ENCODE results near the gene ZPBP2.

ZPBP2 gene

DNA sequence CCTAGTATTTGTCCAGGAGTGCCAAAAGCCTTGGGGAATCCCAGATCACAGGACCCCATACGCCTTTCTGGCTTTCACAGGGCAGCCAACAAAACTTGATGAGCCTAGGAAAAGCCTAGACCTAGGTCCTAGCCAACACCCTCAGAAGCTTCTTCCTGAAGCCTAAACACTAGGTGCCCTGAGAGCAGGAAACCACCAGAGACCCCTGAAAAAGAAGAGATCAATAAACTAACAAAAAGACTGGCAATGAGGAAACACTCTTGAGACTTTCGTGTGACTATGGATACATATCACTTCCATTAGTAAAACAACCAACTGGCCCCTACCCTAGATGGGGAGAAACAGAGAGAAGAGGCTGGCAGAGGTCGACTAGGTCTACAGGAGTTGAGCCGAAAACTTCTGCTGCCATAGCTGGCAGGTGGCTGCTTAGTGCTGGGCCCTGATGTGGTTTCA is 58.2 kb downstream of the ZPBP2 start:
- no peak overlapping the region; the same call in 1 of the 2 replicates for H3K27ac ChIP-seq (ENCODE audit: extremely low read depth, low read depth, low read length)
- peaks cover 14 to 31% of the 10 kb centered on the region in 2 experiments; a peak in 2 of 3 replicates for H3K36me3 ChIP-seq (ENCODE audit: control insufficient read depth in 2 of 2, insufficient read depth in 1 of 2, low read length in 2 of 2)
- POLR2A ChIA-PET = interaction anchor here (0.6 to 2.2 kb wide), 6 partner anchors 28 to 226 kb away, joined by 3 to 14 read pairs (median 4); partner anchors contain the start of genes ERBB2 and PSMD3
- no peaks in the 10 kb centered on the region for H3K9me3 ChIP-seq (ENCODE audit: control insufficient read depth, insufficient read depth, low read depth, low read length)
- H3K4me1 ChIP-seq (ENCODE audit: control insufficient read depth, insufficient read depth, low read length) = peaks cover 18% of the 10 kb centered on the region
- CTCF ChIA-PET = interaction anchor here (0.6 to 1.6 kb wide), 6 partner anchors 11 to 867 kb away, joined by 3 to 8 read pairs (median 5); no protein-coding TSS in a partner anchor
- TF ChIP-seq ZBTB17 (tag by site-specific recombination; IDR thresholded peaks at IDR 0.05) (no peak), EGR2 (tag by site-specific recombination; IDR thresholded peaks at IDR 0.05; ENCODE audit: low read depth) (no peak), ZNF830 (tag by site-specific recombination; IDR thresholded peaks at IDR 0.05; ENCODE audit: low read depth) (no peak), ZNF335 (tag by site-specific recombination; conservative IDR thresholded peaks at IDR 0.05) (peak; percentile 64)
- H3K4me3 ChIP-seq (ENCODE audit: low read depth, low read length) = peak overlapping the region; percentile 92

DNA sequence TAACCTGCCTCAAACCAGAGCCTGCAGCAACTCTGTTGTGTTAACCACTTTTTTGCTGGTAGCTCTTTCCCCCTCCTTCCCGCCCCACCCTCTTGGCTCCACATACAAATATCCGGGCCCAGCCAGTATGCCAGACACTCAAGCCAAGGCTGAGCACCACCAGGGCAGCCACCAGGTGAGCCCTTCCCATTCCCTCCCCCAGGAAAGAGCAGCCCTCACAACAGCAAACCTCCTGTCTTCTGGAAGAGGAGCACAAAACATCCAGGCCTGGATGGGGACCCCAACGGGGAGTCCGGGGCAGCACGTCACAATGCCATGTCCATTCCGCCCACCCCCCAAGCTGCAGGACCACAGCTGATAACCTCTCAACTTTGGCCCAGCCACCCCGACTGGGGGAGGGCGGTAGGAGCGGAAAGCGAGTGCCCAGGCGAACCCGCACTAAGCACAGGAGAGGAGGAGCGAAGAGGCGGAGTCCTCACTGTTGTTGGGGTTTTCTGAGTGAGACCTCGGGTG is 58.6 kb downstream of the ZPBP2 start:
- Histone ChIP-seq H3K27ac (ENCODE audit: extremely low read depth, low read depth, low read length) (peak overlapping the region; percentile 84; the same call in 1 of the 2 replicates), H3K36me3 (ENCODE audit: control insufficient read depth in 2 of 2, insufficient read depth in 1 of 2, low read length in 2 of 2) (peaks cover 12 to 27% of the 10 kb centered on the region in 2 experiments; a peak in 2 of 3 replicates), H3K4me3 (ENCODE audit: low read depth, low read length) (peak overlapping the region; percentile 92), H3K4me1 (ENCODE audit: control insufficient read depth, insufficient read depth, low read length) (peaks cover 18% of the 10 kb centered on the region), H3K9me3 (ENCODE audit: control insufficient read depth, insufficient read depth, low read depth, low read length) (no peaks in the 10 kb centered on the region)
- ChIA-PET POLR2A (interaction anchor here (0.6 to 2.2 kb wide), 9 partner anchors 8 to 227 kb away, joined by 3 to 14 read pairs (median 4); partner anchors contain the start of genes ERBB2, GSDMB and PSMD3), CTCF (interaction anchor here (0.6 to 1.6 kb wide), 4 partner anchors 11 to 868 kb away, joined by 3 to 8 read pairs (median 5); no protein-coding TSS in a partner anchor)
- TF ChIP-seq BCL11B (tag by site-specific recombination; IDR thresholded peaks at IDR 0.05; ENCODE audit: low read depth) = 0 out of 2 replicates have a peak, but pooled peaks have one; percentile 31
- peak; percentile 40; the same call in 1 of the 2 replicates for TF ChIP-seq SP2 (tag by site-specific recombination; IDR thresholded peaks at IDR 0.05)
- TF ChIP-seq HOXC10 (CRISPR knock-in tag; IDR thresholded peaks at IDR 0.05) = no peak
- no peak for TF ChIP-seq ZNF654 (tag by site-specific recombination; IDR thresholded peaks at IDR 0.05; ENCODE audit: low read depth)
- TF ChIP-seq ZNF548 (tag by site-specific recombination; IDR thresholded peaks at IDR 0.05) = peak; percentile 94
- TF ChIP-seq ZFP41 (tag by site-specific recombination; IDR thresholded peaks at IDR 0.05; ENCODE audit: borderline replicate concordance) = no peak
- TF ChIP-seq, protein P1, sequence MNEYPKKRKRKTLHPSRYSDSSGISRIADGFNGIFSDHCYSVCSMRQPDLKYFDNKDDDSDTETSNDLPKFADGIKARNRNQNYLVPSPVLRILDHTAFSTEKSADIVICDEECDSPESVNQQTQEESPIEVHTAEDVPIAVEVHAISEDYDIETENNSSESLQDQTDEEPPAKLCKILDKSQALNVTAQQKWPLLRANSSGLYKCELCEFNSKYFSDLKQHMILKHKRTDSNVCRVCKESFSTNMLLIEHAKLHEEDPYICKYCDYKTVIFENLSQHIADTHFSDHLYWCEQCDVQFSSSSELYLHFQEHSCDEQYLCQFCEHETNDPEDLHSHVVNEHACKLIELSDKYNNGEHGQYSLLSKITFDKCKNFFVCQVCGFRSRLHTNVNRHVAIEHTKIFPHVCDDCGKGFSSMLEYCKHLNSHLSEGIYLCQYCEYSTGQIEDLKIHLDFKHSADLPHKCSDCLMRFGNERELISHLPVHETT (tag by site-specific recombination; IDR thresholded peaks at IDR 0.05) = no peak
- TF ChIP-seq, protein P2, sequence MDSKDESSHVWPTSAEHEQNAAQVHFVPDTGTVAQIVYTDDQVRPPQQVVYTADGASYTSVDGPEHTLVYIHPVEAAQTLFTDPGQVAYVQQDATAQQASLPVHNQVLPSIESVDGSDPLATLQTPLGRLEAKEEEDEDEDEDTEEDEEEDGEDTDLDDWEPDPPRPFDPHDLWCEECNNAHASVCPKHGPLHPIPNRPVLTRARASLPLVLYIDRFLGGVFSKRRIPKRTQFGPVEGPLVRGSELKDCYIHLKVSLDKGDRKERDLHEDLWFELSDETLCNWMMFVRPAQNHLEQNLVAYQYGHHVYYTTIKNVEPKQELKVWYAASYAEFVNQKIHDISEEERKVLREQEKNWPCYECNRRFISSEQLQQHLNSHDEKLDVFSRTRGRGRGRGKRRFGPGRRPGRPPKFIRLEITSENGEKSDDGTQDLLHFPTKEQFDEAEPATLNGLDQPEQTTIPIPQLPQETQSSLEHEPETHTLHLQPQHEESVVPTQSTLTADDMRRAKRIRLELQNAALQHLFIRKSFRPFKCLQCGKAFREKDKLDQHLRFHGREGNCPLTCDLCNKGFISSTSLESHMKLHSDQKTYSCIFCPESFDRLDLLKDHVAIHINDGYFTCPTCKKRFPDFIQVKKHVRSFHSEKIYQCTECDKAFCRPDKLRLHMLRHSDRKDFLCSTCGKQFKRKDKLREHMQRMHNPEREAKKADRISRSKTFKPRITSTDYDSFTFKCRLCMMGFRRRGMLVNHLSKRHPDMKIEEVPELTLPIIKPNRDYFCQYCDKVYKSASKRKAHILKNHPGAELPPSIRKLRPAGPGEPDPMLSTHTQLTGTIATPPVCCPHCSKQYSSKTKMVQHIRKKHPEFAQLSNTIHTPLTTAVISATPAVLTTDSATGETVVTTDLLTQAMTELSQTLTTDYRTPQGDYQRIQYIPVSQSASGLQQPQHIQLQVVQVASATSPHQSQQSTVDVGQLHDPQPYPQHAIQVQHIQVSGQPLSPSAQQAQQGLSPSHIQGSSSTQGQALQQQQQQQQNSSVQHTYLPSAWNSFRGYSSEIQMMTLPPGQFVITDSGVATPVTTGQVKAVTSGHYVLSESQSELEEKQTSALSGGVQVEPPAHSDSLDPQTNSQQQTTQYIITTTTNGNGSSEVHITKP (tag by site-specific recombination; IDR thresholded peaks at IDR 0.05) = no peak
- TF ChIP-seq ZNF791 (tag by site-specific recombination; IDR thresholded peaks at IDR 0.05) = no peak
- TF ChIP-seq, protein P3, sequence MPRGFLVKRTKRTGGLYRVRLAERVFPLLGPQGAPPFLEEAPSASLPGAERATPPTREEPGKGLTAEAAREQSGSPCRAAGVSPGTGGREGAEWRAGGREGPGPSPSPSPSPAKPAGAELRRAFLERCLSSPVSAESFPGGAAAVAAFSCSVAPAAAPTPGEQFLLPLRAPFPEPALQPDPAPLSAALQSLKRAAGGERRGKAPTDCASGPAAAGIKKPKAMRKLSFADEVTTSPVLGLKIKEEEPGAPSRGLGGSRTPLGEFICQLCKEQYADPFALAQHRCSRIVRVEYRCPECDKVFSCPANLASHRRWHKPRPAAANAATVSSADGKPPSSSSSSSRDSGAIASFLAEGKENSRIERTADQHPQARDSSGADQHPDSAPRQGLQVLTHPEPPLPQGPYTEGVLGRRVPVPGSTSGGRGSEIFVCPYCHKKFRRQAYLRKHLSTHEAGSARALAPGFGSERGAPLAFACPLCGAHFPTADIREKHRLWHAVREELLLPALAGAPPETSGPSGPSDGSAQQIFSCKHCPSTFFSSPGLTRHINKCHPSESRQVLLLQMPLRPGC (tag by site-specific recombination; IDR thresholded peaks at IDR 0.05) = no peak
- TF ChIP-seq, protein P4, sequence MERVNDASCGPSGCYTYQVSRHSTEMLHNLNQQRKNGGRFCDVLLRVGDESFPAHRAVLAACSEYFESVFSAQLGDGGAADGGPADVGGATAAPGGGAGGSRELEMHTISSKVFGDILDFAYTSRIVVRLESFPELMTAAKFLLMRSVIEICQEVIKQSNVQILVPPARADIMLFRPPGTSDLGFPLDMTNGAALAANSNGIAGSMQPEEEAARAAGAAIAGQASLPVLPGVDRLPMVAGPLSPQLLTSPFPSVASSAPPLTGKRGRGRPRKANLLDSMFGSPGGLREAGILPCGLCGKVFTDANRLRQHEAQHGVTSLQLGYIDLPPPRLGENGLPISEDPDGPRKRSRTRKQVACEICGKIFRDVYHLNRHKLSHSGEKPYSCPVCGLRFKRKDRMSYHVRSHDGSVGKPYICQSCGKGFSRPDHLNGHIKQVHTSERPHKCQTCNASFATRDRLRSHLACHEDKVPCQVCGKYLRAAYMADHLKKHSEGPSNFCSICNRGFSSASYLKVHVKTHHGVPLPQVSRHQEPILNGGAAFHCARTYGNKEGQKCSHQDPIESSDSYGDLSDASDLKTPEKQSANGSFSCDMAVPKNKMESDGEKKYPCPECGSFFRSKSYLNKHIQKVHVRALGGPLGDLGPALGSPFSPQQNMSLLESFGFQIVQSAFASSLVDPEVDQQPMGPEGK (tag by site-specific recombination; IDR thresholded peaks at IDR 0.05) = 0 out of 2 replicates have a peak, but pooled peaks have one; percentile 9
- TF ChIP-seq ZNF558 (tag by site-specific recombination; IDR thresholded peaks at IDR 0.05) = no peak
- TF ChIP-seq ZNF600 (tag by site-specific recombination; IDR thresholded peaks at IDR 0.05) = peak; percentile 42; the same call in 1 of the 2 replicates
- TF ChIP-seq ZNF341 (tag by site-specific recombination; IDR thresholded peaks at IDR 0.05; ENCODE audit: low read depth) = peak; percentile 92
